RWPE1 (cell line): Measurements from ENCODE around the gene DYNLT2B.

ENCODE experiments used
- CTCF ChIA-PET: fragments of 350-600 bp; sonication (Branson Sonifier 250); formaldehyde crosslinking; extraction: SDS; loops from one replicate; lab custom pipeline; 2021; lab: Yijun Ruan, JAX
- POLR2A ChIA-PET: fragments of 400-600 bp; formaldehyde crosslinking; extraction: SDS; loops from one replicate; lab custom pipeline; 2020; ENCODE audit warnings: antibody characterized with exemption; ENCODE audit not compliant: low non-redundant PET; lab: Yijun Ruan, JAX
- DNase-seq: peaks from one replicate; pipeline ENCODE4 v3.0.0; 2012; ENCODE audit warnings: low spot score
- H3K27ac ChIP-seq: fragments of 450-650 bp; 2 replicates; pipeline ENCODE4 v1.5.1; 2017
- CTCF ChIP-seq: fragments of 450-650 bp; conservative IDR thresholded peaks from 2 replicates; pipeline ENCODE4 v1.5.1; 2017; ENCODE audit warnings: low read depth, mild to moderate bottlenecking

DYNLT2B gene

GRCh38 chr3:196280689-196281440 is 37.2 kb downstream of the DYNLT2B start:
- no peak for TF ChIP-seq CTCF

GRCh38 chr3:196275126-196275525 is 42.9 kb downstream of the DYNLT2B start:
- no peak for TF ChIP-seq CTCF
- ChIA-PET CTCF (no interaction called here), POLR2A (no interaction called here)
- no peak for DNase-seq
- H3K27ac ChIP-seq, result no peak overlapping the region

More at GRCh38 chr3:196280689-196281440, 37.2 kb downstream of the DYNLT2B start:
- DNase-seq, result no peak
- POLR2A ChIA-PET, result no interaction called here
- H3K27ac ChIP-seq, result no peak overlapping the region
- CTCF ChIA-PET, result interaction anchor here (0.6 to 1.2 kb wide), 2 partner anchors 32 to 36 kb away, joined by 3 to 4 read pairs; no protein-coding TSS in a partner anchor

GRCh38 chr3:196274585-196274984 is 43.5 kb downstream of the DYNLT2B start:
- DNase-seq, result no peak
- ChIA-PET CTCF (no interaction called here), POLR2A (no interaction called here)
- no peak for TF ChIP-seq CTCF
- no peak overlapping the region for H3K27ac ChIP-seq

GRCh38 chr3:196273655-196274054 is 44.4 kb downstream of the DYNLT2B start:
- ChIA-PET CTCF (no interaction called here), POLR2A (no interaction called here)
- no peak for DNase-seq
- H3K27ac ChIP-seq, result no peak overlapping the region
- no peak for TF ChIP-seq CTCF

- DNase-seq, result no peak
- ChIA-PET CTCF (no interaction called here), POLR2A (no interaction called here)
- H3K27ac ChIP-seq, result peak overlapping the region; percentile 15; the same call in 1 of the 2 replicates
- TF ChIP-seq CTCF, result no peak
Measured at GRCh38 chr3:196272826-196273225, 45.2 kb downstream of the DYNLT2B start.

- CTCF ChIA-PET, result interaction anchor here (0.6 kb wide), 1 partner anchor 380 kb away, joined by 4 read pairs; no protein-coding TSS in a partner anchor
- POLR2A ChIA-PET, result no interaction called here
- peak overlapping the region; percentile 33; the same call in 1 of the 2 replicates for H3K27ac ChIP-seq
Measured at GRCh38 chr3:196270499-196270898, 47.5 kb downstream of the DYNLT2B start.

More at GRCh38 chr3:196270499-196270898, 47.5 kb downstream of the DYNLT2B start:
- TF ChIP-seq CTCF, result no peak
- DNase-seq, result no peak
